Type B pancreatic cell (in vitro differentiated cells): Measurements from ENCODE around the gene KRT81. TPM values are rescaled to one million over a fixed set of nuclear protein-coding genes. Genes with fewer than 3 reads are reported as not detected.
A peak's percentile ranks its signal among the peaks of the same experiment; 100 is the strongest.
"Not testable (repeated sequence)": the region's sequence is repeated elsewhere in the genome, so short reads cannot be mapped to it uniquely, and the experiment has no call there.

Experiments
- DNase-seq: peaks from one replicate; pipeline ENCODE4 v3.0.0; 2021; ENCODE audit warnings: mixed read lengths; ENCODE audit not compliant: unreplicated experiment; ENCODE audit errors: extremely low spot score
- H3K27ac Mint-ChIP-seq: 2 replicates; pipeline ENCODE4 v1.8.0; 2021; ENCODE audit warnings: mild to moderate bottlenecking, mixed read lengths
- H3K27me3 Mint-ChIP-seq: 2 replicates; pipeline ENCODE4 v1.8.0; 2021; ENCODE audit warnings: mixed read lengths
- H3K36me3 Mint-ChIP-seq: 2 replicates; pipeline ENCODE4 v1.8.0; 2021; ENCODE audit warnings: mixed read lengths
- H3K4me1 Mint-ChIP-seq: one replicate; pipeline ENCODE4 v1.8.0; 2021; ENCODE audit warnings: mixed read lengths; ENCODE audit not compliant: unreplicated experiment
- H3K4me3 Mint-ChIP-seq: 2 replicates; pipeline ENCODE4 v1.8.0; 2021; ENCODE audit warnings: mild to moderate bottlenecking, mixed read lengths
- H3K9me3 Mint-ChIP-seq: 2 replicates; pipeline ENCODE4 v1.8.0; 2021; ENCODE audit warnings: mixed read lengths
- total RNA-seq: library from RNA; stranded (reverse); gene quantifications from 2 replicates; pipeline ENCODE4 v1.2.1, GENCODE V29; 2021; ENCODE audit warnings: low replicate concordance
- TF ChIP-seq, protein P1 (sequence below): fragments of 200-600 bp; sonication (generic); conservative IDR thresholded peaks from 2 replicates; pipeline ENCODE4 v1.5.0; 2021; ENCODE audit warnings: antibody characterized with exemption, mild to moderate bottlenecking

Gene KRT81
- total RNA-seq, 1 donor from 2014 or later, result 0.31 TPM

DNA sequence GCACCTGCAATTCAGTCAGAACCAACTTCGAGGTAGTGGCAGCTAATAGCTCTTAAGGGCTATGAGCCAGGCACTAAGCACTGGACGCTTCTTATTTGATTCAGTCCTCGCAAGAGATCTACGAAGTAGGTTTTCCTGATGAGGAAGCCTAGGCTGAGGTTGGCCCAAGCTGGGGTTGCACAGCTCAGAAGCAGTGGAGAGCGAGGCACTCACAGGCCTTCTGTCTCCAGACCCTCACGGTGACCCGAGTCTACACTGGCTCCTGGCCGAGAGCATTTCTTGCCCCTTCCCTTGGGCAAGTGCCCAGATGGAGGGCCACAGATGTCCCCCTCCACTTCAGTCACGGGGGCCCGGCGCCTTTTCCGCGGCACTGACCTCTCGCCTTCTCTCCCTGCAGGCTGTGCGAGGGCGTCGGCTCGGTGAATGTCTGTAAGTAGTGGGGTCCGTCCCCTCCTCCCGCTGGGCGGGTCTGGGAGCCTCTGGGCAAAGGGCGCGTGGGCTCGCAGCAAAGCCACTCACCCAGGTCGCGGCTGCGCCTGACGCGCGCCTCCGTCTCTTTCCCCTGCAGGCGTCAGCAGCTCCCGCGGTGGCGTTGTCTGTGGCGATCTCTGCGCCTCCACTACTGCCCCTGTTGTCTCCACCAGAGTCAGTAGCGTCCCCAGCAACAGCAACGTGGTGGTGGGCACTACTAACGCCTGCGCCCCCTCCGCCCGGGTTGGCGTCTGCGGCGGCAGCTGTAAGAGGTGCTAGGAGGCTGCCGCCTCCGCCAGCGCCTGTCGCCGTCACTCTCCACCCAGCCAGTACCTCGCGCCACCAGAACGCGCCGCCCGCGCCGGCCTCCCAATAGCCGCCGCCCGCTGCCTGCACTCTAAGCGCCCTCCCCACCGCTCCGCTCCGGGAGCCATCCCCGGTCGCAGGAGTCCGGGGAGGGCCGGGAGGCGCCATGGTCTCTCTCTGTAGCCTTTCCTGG is 16.8 kb upstream of the KRT81 start:
- Mint-ChIP-seq H3K9me3 (no peaks in the 10 kb centered on the region), H3K4me1 (peaks cover 4% of the 10 kb centered on the region), H3K36me3 (no peaks in the 10 kb centered on the region), H3K27me3 (peaks cover 75% of the 10 kb centered on the region), H3K27ac (peak overlapping the region; percentile 60), H3K4me3 (peak overlapping the region; percentile 86)
- DNase-seq, result peak; percentile 79
- TF ChIP-seq, protein P1, sequence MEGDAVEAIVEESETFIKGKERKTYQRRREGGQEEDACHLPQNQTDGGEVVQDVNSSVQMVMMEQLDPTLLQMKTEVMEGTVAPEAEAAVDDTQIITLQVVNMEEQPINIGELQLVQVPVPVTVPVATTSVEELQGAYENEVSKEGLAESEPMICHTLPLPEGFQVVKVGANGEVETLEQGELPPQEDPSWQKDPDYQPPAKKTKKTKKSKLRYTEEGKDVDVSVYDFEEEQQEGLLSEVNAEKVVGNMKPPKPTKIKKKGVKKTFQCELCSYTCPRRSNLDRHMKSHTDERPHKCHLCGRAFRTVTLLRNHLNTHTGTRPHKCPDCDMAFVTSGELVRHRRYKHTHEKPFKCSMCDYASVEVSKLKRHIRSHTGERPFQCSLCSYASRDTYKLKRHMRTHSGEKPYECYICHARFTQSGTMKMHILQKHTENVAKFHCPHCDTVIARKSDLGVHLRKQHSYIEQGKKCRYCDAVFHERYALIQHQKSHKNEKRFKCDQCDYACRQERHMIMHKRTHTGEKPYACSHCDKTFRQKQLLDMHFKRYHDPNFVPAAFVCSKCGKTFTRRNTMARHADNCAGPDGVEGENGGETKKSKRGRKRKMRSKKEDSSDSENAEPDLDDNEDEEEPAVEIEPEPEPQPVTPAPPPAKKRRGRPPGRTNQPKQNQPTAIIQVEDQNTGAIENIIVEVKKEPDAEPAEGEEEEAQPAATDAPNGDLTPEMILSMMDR, result peak; percentile 55

- DNase-seq, result no peak
- no peak overlapping the region for H3K4me3 Mint-ChIP-seq
- no peaks in the 10 kb centered on the region for H3K9me3 Mint-ChIP-seq
- TF ChIP-seq, protein P1, result no peak
- H3K36me3 Mint-ChIP-seq, result no peaks in the 10 kb centered on the region
- H3K27me3 Mint-ChIP-seq, result peaks cover 61% of the 10 kb centered on the region
- no peak overlapping the region for H3K27ac Mint-ChIP-seq
- H3K4me1 Mint-ChIP-seq, result peaks cover 4% of the 10 kb centered on the region
Measured at GRCh38 chr12:52306731-52307130, 15.4 kb upstream of the KRT81 start.

GRCh38 chr12:52305921-52306705 is 14.8 kb upstream of the KRT81 start:
- DNase-seq, result no peak
- H3K36me3 Mint-ChIP-seq, result no peaks in the 10 kb centered on the region
- peaks cover 62% of the 10 kb centered on the region for H3K27me3 Mint-ChIP-seq
- H3K27ac Mint-ChIP-seq, result no peak overlapping the region
- no peaks in the 10 kb centered on the region for H3K9me3 Mint-ChIP-seq
- H3K4me3 Mint-ChIP-seq, result no peak overlapping the region
- peaks cover 4% of the 10 kb centered on the region for H3K4me1 Mint-ChIP-seq
- TF ChIP-seq, protein P1, result peak; percentile 36

DNA sequence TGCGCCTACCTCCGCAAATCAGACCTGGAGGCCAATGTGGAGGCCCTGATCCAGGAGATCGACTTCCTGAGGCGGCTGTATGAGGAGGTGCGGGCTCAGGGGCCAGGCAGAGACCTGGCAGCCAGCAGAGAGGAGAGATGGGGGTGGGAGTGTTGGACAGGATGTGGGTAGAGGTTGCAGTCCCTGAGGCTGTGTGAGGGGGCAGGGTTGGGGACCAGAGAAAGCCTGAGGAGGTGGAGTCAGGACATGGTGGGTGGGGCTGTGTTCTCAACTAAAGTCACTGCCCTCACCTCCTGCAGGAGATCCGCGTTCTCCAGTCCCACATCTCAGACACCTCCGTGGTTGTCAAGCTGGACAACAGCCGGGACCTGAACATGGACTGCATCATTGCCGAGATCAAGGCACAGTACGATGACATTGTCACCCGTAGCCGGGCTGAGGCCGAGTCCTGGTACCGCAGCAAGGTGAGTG is 13.6 kb upstream of the KRT81 start:
- not testable (repeated sequence) for H3K4me1 Mint-ChIP-seq, H3K27ac Mint-ChIP-seq, DNase-seq, H3K9me3 Mint-ChIP-seq, H3K36me3 Mint-ChIP-seq, H3K4me3 Mint-ChIP-seq
- H3K27me3 Mint-ChIP-seq, result peaks cover 61% of the 10 kb centered on the region

- H3K4me3 Mint-ChIP-seq, H3K36me3 Mint-ChIP-seq, DNase-seq, H3K4me1 Mint-ChIP-seq, H3K27ac Mint-ChIP-seq, H3K9me3 Mint-ChIP-seq: not testable (repeated sequence)
- H3K27me3 Mint-ChIP-seq, result peaks cover 54% of the 10 kb centered on the region
Measured at GRCh38 chr12:52302242-52302914, 11.0 kb upstream of the KRT81 start.

GRCh38 chr12:52301721-52302120 is 10.4 kb upstream of the KRT81 start:
- not testable (repeated sequence) for H3K9me3 Mint-ChIP-seq, DNase-seq, H3K4me3 Mint-ChIP-seq, H3K27ac Mint-ChIP-seq, H3K4me1 Mint-ChIP-seq, H3K36me3 Mint-ChIP-seq
- peaks cover 54% of the 10 kb centered on the region for H3K27me3 Mint-ChIP-seq
